Endothelial cell of umbilical vein (primary cell): ENCODE data around the gene ZNF273.

Experiments used
- CTCF ChIP-seq, 2 donors: IDR thresholded peaks; 1 replicate in 1 of 2; 2 replicates in 1 of 2; pipeline ENCODE4 v1.5.1; 2011; ENCODE audit warnings: low read length in 2 of 2, mild to moderate bottlenecking in 2 of 2, moderate library complexity in 2 of 2, control low read depth in 1 of 2, inconsistent platforms in 1 of 2, low read depth in 1 of 2; ENCODE audit not compliant: insufficient read depth in 1 of 2; ENCODE audit errors: extremely low read depth in 1 of 2
- EZH2 ChIP-seq: IDR thresholded peaks from 2 replicates; pipeline ENCODE4 v1.6.1; 2012; ENCODE audit warnings: borderline replicate concordance, low read depth, mild to moderate bottlenecking, moderate library complexity, low read length, inconsistent platforms; ENCODE audit not compliant: severe bottlenecking
- FOS ChIP-seq: IDR thresholded peaks from 2 replicates; pipeline ENCODE4 v1.6.1; 2011; ENCODE audit warnings: mild to moderate bottlenecking, low read length, moderate library complexity, borderline replicate concordance; ENCODE audit not compliant: insufficient read depth
- JUN ChIP-seq: IDR thresholded peaks from 2 replicates; pipeline ENCODE4 v1.6.1; 2011; ENCODE audit warnings: borderline replicate concordance, low read depth; ENCODE audit not compliant: insufficient read length, insufficient read depth
- MAX ChIP-seq: IDR thresholded peaks from 2 replicates; pipeline ENCODE4 v1.6.1; 2011; ENCODE audit not compliant: insufficient read depth, insufficient read length
- MYC ChIP-seq: IDR thresholded peaks from one replicate; pipeline ENCODE4 v1.6.1; 2011; ENCODE audit warnings: mild to moderate bottlenecking, low read depth, low read length
- POLR2A ChIP-seq: IDR thresholded peaks from 2 replicates; pipeline ENCODE4 v1.6.1; 2012; ENCODE audit warnings: low read depth, mild to moderate bottlenecking, control low read depth, low read length
- POLR2AphosphoS5 ChIP-seq: IDR thresholded peaks from 2 replicates; pipeline ENCODE4 v1.6.1; 2012; ENCODE audit warnings: low read depth, mild to moderate bottlenecking, control low read depth, low read length, moderate library complexity; ENCODE audit not compliant: insufficient read depth

GRCh38 chr7:64876792-64877713 is 26.0 kb upstream of the ZNF273 start:
- no peak for TF ChIP-seq CTCF (IDR thresholded peaks at IDR 0.05; ENCODE audit: extremely low read depth in 1 of 2, insufficient read depth in 1 of 2, low read depth in 1 of 2, low read length in 2 of 2)
- TF ChIP-seq POLR2A = no peak
- no peak for TF ChIP-seq POLR2AphosphoS5
- no peak for TF ChIP-seq MAX
- no peak for TF ChIP-seq EZH2
- TF ChIP-seq MYC = no peak
- no peak for TF ChIP-seq FOS
- no peak for TF ChIP-seq JUN
